ENCODE results near the gene RHCE.
A peak's percentile ranks its signal among the peaks of the same experiment; 100 is the strongest.
"Not testable (repeated sequence)": the region's sequence is repeated elsewhere in the genome, so short reads cannot be mapped to it uniquely, and the experiment has no call there.

RHCE gene

DNA sequence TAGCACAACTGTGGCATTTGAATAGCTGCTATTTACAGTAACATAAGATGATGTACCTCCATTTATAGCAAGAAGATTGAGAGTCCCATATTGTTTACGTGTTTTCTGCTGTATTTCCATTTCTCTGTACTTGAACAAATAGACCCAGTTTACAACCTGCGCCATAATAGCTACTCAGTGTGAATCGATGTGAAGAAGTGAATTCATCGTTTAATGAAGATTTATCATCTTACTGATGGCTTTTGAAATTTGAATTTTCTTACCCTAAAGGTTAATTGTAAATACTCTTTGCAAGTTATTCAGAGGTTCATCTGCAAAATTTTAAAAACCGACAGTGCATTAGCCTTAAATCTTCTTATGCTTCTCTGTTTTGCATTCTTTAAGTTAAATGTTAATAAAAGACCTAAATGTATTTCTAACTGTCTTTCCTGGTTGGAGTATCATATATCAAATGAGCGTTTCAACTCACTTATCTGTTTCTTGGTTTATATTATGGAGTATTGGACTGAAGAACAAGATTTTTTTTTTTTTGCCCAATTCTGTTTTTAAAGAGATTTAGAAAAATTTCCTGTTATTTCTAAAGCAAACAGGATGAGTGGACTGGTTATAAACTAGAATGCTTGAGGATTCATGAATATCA, 12.2 kb upstream of the RHCE start:
- DNase-seq: no peak

DNA sequence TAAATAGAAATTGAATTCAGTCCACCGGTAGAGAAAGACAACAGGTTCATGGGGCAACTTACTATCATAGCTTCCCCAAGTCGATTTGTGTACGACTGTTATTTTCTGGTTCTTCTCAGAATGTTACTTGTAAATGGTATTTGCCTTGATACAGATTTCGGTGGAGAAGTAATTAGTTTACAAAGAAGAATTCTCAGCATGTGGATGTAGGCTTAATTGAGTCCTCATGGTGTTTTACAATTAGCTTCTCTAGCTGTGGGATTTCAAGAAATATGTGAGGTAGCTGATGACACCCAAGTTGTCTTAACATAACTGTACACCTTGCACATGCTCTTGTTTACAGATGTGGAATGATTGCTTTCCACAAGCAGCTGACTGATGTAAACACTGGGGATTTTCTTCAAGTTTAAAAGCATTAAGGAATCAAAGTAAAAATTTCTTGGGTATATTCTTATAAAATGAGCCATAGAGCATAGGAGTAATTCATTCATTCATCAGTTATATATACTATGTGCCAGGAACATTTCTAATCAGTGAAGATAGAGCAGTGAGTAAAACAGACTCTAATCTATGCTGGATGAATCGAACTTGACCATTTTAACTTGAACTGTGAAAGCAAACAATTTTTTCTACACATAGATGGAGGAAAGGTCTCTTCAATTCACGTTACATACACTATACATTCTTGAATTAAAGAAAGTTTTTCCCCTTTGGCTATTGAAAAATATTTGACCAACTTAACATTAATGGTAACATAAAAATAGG, 11.5 kb upstream of the RHCE start:
- no peak for DNase-seq

DNA sequence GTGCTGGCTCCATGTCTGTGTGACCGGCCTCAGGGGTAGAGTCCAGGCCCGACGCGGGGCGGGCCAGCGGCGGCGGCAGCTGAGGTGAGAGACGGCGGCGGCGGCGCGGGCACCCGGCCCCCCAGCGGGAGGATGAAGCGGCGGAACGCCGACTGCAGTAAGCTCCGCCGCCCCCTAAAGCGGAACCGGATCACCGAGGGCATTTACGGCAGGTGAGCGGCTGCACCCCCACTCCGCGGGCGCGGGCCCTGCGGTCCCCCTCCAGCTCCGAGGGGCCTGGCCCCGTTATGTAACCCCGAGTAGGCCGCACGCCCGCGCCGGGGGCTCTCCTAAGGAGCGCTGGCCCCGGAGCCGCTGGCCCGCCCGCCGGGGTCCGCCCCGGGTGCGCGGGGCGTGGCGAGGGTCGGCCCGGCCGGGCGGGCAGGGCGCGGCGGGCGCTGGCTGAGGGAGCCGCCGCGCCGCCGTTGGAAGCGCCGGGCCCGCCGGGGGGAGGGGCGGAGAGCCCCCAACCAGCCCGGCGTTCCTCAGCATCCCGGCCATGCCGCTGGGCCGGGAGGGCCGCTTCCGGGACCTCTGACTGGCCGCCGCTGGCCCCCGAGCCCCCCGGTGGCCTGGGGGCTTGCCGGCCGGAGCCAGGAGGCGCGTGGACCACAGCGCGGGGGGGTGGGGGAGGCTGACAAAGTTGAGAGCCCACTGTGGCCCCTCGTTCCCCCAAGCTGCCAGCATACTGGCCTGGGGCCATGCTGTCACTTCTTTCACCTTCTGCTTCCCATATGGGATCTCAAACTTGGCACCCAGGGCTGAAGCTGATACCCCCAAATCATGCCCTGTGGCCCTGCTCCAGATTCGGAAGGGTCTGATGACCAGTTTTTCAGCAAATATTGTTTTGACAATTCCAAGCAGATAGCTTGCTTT, 10.6 kb upstream of the RHCE start:
- peak; percentile 11 for DNase-seq

DNA sequence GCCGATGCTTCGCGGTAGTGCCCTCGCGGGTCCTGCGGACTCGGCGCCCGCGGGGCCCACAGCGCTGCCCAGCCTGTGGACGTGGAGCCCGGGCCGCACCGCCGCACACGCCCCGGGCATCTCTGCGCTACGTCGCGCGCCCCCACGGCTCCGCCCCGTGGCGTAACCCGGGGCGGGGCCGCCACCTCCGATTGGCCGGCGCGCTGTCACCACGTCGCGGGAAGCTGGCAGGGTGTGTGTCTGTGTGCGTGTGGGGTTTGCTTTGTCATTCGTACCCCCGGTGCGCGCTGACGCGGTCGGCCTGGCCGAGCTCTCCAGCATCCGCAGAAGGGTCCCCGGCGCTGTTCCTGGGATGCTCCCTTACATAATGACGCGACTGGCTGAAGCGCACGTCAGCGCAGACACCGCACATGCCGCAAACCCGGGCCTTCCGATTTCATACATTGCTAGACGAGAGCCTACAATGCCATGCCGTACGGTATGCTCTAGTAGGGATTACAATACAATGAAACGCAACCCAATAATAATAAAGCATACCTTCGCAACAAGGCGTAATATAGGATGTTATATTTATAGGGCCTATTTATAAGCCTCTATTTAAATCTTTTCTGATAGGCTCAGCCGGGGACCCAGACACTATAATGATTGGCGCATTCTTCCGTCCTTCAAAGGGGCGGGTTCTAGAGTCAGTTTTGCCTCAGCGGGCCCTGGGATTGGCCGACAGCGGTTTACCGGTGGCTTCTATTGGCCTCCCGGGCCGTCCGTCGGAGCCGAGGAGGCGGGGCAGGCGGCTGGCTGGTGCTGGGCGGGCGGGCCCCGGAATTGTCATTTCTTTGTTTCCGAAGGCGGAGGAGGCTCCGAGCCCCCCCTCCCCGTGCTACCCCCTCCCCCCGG, 9.7 kb upstream of the RHCE start, which contains the start of gene MACO1:
MACO1 (plus strand) TSS at position 825 of the 894 bp plus-strand sequence. CDS start 202 bp downstream, outside the sequence.
- peak; percentile 97 for DNase-seq

DNA sequence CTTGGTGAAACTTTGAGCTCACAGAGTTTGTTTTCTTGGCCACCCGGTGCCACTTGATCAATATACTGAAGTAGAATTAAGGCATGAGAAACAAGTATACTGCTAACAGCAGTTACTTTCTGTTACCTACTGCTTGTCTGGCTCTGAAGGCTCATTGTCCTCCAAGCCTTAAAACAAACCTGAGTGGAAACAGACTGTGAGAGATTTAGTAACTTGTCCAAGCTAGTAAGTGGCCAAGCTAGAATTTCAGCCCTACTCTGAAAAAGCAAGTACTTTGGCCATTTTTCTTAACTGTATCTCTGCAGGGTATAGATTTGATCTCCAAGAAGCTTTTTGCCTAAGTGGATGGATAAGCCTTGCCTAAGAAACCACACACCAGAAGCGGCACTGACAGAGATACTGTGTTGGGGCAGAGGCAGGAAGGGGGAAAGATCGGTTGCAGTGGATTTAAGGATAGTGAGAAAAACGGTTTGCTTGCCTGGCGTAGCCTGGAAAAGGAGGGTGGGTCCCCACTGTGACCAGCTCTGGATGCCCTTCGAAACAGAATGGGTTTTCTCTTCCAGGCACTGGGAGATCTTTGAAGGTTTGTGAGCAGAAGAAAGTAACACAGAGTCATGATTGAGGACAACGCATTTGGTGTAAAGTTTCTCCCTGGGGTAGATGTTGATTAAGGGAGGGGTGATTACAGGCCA, 8.0 kb upstream of the RHCE start:
- no peak for DNase-seq

DNA sequence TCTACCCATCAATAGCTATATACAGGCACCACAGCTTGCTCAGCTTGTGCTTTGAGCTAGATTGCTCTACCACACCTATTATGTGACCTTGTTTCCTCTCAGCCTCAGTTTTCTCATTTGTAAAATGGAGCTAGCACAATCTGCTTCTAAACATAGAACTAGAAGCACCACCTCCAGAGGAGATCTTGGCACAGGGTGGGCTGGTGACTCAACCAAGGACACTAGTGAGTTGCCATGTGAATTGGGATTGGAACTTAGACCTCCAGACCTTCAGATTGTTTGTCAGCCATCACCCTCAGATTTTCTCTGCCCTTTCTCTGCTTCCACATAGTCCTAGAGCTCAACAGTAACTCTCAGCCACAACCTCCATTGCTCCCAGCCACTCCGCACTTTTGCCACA, 7.1 kb upstream of the RHCE start:
- DNase-seq: no peak

DNA sequence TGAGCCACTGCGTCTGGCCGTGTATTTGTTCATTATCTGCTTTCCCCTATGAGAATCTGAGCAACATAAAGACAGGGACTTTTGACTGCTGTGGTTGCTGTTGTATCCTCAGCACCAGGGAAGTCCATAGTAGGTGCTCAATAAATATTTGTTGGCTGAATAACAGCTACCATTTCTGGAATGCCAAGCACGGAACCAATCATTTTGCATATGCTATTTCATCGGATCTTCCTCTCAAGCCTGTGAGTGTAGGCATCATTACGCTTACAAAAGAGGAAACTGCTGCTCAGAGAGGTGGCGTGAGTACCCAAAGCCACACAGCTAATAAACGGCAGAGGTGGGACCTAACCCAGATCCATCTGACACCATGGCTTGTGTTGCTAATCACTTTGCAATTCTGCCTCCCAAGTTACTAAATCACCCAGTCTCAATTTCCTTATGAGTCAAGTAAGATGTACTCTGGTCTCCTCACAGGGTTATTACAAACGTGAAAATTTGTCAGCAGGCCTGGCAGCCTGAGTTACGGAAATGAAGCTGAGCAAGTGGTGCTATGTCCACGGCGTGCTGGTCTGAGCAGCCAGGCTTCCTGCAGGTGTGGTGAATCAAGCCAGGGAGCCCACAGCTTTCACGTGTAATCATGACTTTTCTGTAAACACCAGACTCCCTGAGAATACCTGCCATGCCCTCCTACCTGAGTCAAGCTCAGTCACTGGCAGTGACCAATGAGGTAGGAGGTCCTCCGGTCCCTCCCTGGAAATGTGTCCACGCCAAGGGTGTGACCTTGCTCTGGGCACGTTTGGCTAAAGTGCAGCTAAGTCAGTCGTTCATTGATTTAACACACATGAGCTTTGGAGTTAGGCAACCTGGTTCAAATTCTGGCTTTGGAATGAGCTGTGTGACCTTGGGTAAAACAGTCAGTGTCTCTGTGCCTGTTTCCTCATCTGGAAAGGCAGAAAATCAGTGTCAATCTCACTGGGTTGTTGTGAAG, 4.8 kb upstream of the RHCE start:
- DNase-seq: peak; percentile 16

DNA sequence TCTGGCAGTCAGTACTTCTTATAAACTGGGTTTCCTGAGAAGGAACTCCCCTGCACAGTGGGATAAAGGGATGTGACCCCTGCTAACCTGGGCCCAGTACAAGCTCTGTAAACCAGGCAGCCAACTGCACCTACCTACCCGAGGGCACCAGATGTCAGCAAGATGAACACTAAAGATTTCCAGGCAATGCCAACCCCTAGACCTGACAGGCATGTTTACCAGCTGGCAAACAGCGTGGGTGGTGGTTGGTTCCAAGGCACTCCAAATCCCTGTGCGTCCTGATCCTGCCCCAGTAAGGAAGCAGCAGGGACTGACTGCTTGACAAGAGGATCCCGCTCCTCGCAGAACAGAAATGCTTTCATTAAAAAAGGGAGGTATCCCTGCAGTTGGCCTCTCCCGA, 2.6 kb upstream of the RHCE start:
- DNase-seq: not testable (repeated sequence)

DNA sequence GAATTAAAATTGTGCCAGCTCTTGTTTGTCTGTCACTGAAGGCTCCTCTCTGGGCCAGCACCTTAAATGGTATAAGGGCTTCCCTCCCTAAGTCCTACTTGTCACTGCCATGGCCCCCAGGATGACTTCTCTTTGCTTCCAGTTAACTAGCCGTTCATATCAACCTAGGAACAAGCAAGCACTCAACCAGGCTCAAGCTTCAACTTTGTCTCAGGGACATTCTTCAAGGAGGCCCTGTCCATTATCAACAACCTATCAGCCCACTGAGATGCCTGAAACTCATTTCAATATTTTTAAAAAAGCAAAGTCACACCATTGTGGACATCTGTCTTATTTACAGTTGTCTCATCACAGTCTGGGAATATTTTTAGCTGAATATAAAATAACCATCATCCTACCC, 1.3 kb downstream of the RHCE start:
- not testable (repeated sequence) for DNase-seq

DNA sequence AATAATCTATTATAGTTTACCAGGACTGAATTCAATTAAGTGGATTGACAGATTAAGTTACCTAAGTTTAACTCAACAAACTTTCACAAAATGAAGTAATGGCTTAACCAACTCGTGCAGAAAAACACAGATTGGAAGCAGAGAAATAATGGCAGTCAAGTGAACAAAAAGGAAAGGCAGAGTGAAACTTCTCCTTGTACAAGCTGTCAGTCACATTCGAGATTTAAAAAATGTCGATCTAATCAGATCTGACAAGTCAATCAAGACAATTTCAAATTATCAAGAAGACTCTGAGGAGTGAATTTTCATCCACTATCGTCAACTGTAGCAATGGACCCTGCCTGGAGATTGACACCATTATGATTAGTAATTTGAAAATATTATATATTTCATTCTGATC, 3.3 kb downstream of the RHCE start:
- not testable (repeated sequence) for DNase-seq

DNA sequence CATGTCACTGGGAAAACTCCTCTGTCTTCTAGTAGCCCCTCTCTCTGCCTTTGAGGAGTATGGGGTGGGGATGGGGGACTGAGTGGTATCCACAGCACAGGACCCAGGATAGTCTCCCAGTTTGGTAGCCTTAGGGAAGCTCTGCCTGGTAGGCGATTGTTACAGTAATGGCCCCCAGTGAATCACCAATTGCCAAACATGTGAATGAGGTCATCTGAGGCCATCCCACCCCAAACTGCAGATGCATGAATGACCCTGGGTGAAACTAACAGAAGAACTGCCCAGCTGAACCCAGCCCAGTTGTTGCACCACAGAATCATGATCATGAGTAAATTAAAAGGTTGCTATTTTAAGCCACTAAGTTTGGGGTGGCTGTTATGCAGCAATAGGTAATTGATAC, 6.0 kb downstream of the RHCE start:
- DNase-seq: not testable (repeated sequence)

DNA sequence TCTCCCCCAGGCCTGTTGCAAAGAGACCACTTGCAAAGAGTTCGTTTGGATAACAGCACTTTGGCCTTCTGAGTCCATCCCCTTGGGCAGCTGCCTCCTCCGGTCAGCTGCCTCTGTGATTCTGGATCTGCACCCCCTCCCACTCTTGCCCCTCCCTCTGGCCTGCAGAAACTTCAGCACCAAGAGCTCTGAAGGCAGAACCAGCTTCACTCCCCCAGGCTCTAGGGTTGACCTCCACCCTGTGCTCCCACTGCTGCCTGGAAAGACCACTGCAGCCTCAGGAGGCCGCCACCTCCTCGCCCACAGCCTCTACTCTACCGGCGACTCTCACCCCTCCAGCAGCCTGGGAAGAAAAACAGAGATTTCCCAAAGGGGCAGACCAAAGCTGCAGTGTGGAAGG, 6.5 kb downstream of the RHCE start:
- not testable (repeated sequence) for DNase-seq

DNA sequence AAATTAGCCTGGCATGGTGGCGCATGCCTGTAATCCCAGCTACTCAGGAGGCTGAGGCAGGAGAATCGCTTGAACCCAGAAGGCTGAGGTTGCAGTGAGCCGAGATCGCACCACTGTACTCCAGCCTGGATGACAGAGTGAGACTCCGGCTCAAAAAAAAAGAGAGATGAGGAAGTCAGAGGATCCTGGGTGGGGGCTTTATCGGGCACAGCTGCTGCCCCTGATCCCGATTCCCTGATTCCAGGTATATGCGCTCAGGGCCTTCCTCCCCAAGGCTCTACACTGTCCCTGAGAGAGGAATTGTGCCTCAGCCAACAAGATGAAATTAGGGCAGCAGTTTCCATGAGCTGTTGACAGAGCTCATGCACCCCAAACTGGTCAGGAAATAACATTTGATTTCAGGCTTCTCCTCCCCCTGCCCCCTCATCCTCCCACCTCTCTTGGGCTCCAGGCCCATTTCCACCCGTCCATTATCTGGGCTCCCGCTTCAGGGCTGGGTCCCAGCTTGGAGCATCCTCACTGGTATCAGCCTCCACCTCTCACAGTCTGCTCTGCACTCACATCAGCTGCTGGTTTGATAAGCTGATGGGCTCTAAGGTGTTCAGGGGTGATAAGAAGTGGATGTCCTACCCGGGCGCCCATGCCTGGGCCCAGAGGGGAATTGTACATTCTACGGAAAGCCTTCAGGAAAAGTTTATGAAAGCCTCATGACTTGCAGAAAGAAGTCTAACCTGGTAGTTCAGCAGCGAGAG, 7.6 kb downstream of the RHCE start:
- DNase-seq: not testable (repeated sequence)

DNA sequence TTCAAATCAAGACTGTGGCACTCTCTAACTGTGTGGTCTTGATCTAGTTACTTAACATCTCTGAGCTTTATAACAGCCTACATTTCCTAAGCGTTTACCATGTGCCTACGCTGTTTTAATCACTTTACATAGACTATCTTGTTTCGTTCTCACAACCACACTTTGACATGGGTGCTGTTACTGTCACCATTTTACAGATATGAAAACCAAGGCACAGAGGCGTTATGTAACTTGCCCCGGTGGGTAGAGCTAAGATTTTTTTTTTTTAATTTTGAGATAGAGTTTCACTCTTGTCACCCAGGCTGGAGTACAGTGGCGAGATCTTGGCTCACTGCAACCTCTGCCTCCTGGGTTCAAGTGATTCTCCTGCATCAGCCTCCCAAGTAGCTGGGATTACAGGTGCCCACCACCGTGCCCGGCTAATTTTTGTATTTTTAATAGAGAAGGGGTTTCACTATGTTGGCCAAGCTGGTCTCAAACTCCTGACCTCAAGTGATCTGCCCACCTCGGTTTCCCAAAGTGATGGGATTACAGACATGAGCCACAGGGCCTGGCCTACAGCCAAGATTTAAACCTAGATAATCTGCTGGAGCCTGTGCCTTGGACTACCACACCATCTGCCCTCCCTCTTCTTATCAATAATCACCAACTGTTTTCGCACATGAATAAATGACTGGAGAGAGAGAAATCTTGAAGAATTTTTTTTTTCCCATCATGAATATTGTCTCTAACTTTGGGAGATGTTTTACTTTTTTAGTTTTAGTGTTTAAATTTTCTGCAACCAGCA, 10.8 kb downstream of the RHCE start:
- DNase-seq: not testable (repeated sequence)

DNA sequence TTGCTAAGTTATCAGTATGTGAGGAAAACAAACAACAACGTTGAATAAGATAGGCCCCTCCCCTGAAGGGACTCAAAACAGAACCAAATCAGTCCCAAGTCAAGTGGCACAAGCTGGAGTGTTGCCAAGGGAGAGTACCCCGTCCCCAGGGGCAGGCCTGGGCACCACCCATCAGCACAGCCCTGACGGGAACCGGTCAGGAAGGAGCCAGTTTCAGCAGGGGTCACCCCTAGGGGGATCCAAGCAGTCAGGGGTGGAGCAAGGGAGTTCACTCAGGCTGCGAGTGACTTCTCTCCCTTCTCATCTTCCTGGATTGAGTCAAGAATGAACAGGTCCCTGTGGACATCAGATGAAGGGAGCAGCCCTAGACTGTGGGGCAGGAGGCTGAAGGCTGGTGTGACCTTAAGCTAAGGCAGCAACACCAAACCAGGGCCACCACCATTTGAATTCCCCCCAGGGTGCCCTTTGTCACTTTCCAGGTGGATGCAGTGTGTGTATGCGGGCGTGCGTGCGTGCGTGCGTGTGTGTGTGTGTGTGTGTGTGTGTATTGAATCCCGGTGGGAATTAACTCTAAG, 14.8 kb downstream of the RHCE start:
- DNase-seq: not testable (repeated sequence)

DNA sequence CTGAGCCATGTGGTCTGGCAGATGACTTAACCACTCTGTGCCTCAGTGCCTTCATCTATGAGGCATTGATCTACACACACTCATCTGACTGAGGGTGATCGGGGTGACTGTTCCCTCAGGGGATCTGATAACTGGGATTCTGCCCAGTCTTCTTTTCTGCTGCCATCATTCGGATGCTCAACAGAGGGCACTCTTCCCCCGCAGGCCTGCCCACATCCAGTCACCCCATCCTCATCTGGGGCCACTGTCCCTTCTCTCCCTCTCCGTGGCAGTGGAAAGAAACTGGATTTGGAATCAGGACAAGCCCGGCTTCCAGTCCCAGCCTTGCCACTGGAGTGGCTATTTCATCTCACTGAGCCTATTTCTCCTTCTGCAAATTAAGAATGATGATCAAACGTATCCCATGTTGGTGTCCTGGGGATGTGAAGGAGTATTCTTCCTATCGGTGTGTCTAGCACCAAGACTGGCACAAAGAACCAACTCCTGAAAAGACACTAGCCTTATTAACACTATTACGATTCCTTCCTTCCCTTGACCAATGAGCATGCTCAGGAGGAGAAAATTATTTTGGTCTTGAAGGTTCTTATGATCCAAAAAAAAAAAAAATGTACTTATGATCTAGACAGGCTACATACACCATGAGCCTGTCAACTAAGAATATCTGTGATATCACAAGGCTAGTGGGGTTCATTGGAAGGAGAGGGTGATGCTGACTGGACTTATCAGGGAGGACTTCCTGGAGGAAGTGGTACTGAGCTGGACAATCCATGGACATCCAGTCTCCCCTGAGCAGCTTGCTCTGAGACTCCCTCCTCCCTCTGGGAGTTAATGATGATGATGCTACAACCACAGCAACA, 17.4 kb downstream of the RHCE start:
- not testable (repeated sequence) for DNase-seq

DNA sequence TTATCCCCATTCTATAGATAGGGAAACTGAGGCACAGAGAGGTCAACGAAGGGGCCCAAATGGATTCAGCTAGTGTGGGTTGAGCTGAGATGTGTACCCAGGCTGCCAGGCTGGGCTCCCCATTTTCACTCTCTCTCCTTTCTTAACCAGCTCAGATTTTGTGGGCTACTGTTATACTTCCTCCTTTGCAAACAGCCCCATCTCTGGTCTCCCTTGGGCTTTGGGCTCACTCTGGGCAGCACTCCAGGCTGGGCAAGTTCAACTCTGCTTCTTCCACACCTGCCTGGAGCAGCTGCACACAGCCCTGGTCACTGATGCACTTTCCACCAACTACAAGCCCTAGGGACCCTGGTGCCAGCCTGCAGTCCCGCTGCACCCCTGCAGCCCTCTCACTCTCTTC, 22.5 kb downstream of the RHCE start:
- DNase-seq: not testable (repeated sequence)
